ENCODE data around the gene MDN1.
A peak's percentile ranks its signal among the peaks of the same experiment; 100 is the strongest.

MDN1 gene

DNA sequence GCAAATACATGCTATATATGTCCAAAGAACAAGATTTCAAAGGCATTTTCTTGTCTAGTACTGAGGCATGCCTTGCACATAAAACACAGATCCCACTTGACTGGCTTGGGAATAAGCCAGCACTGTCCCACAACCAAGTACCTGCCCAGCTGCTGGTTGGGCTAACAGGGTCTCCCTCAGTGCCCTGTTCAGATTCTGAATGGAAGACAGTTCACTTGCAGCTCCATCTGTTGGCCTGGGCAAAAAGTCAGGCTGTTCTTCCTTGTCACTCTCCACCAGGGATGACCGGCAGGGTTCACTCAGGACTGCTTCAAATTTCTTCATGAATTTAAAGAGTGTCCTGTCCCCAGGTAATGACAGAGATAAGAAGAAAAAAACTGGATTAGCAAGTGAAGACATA is 136.6 kb downstream of the MDN1 start:
- no peak for TF ChIP-seq GATA1 (IDR thresholded peaks at IDR 0.05; ENCODE audit: low read depth, low read length)
- no peak for TF ChIP-seq POLR2A (IDR thresholded peaks at IDR 0.05; ENCODE audit: low read length)
- DNase-seq = no peak

DNA sequence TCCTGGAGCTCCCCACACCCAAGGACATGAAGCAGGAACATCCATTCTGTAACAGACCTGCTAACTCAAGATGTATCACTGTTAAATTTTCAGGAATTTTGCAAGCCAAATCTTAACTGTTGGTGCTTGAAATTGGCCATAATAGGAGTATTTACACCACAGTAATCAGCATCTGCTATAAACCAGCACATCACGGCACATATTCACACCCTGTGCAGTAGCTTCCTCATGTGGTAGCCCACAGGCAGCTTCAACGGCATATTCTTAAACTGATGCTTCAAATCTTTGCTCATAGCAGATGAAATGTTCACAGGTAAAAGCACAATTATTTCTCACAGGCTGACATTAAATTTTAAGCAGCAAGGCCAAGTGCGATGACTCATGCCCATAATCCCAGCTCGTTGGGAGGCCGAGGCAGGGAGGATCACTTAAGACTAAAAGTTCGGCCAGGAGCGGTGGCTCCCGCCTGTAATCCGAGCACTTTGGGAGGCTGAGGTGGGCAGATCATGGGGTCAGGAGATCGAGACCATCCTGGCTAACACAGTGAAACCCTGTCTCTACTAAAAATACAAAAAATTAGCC is 137.5 kb downstream of the MDN1 start:
- DNase-seq = no peak
- TF ChIP-seq POLR2A (IDR thresholded peaks at IDR 0.05; ENCODE audit: low read length) = no peak
- no peak for TF ChIP-seq GATA1 (IDR thresholded peaks at IDR 0.05; ENCODE audit: low read depth, low read length)

DNA sequence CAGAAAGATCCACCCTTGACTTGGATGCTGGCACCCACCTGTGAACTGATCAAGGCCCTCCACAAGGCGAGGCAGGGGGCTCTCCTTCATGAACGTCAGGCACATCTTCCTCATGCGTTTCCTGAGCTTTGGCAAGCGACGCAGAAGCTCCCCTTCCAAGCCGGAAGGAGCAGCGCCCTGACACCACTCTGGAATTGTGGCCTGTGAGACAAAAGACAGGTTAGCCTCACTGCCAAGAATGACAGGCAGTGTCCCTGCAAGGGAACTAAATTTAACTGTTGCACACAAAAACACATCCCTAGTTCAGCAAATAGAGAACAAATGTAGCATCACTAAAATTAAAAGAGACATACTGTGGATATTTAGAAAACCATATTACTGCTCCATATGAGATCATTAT is 139.0 kb downstream of the MDN1 start:
- DNase-seq = no peak
- no peak for TF ChIP-seq POLR2A (IDR thresholded peaks at IDR 0.05; ENCODE audit: low read length)
- no peak for TF ChIP-seq GATA1 (IDR thresholded peaks at IDR 0.05; ENCODE audit: low read depth, low read length)

DNA sequence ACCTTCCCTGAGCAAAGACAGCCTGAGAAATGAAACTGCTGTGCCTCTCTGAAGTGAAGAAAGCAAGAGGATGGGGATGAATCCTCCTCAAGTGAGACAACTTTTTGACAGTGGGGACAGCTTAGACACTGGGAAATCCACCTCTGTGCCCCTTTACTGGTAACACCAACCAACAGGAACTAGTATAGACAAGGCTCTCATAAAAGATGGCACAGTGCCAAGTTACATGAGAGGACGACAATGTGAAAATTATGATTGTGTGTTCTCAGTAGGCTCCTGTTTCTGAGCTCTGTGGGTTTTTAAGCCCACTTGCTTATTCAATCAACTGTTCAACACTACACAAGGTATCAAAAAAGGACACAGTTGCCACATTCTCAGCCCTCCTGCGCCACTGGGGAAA is 139.4 kb downstream of the MDN1 start:
- TF ChIP-seq POLR2A (IDR thresholded peaks at IDR 0.05; ENCODE audit: low read length) = no peak
- TF ChIP-seq GATA1 (IDR thresholded peaks at IDR 0.05; ENCODE audit: low read depth, low read length) = no peak
- peak; percentile 12 to 15 for DNase-seq

DNA sequence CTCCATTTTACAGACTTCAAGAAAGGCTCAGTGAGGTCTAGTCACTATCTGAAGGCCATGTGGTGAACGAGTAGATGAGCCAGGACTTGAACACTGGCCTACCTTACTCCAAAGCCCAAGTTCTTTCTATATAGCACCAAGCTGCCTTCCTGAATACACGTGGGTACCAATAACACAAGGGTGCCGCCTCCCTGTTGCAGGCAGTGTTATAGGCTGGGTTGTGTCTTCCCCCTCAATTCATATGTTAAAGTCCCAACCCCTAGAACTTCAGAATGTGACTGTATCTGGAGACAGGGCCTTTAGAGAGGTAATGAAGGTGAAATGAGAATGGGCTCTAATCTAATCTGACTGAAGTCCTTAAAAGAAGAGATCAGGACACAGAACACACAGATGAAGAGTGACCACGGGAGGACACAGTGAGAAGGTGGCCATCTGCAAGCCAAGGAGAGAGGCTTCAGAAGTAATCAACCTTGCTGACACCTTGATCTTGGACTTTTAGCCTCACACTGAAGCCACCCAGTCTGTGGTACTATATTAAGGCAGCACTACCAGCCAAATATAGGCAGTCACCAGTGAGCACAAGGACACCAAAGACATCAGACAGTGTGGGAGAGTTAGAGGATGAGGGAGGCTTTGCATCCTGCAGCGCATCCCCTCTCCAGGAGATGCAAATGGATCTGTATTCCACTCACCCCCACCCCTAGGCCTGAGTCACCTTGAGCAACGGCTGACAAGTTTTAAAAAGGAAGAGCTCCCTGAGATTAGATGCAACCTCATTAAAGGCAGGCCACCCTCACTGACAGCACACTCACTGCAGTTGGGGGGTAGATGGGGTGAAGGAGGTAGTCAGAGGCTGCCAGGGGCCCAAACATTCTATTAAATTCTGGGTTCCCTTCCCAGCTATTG is 140.1 kb downstream of the MDN1 start:
- DNase-seq = no peak

DNA sequence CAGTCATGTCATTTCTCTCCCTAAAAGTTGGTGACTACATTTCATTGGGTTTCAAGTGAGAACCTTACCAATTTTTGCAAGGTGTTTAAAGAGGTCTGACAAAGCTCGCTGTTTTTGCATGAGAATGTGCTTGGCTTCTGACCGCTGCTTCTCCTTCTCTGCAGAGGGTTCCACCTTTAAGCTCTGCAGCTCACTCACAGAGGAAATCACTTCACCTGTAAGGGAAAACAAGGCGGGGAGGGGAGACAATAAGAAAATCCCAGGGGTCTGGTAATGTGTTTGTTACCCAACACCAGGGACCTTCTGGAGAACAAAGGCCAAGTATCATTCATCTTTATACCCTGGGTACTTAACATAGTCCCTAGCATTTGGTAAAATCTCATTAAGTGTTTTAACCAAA is 141.1 kb downstream of the MDN1 start:
- no peak for TF ChIP-seq POLR2A (IDR thresholded peaks at IDR 0.05; ENCODE audit: low read length)
- no peak for TF ChIP-seq GATA1 (IDR thresholded peaks at IDR 0.05; ENCODE audit: low read depth, low read length)
- DNase-seq = no peak

More for the DNA sequence above, 140.1 kb downstream of the MDN1 start:
- TF ChIP-seq POLR2A (IDR thresholded peaks at IDR 0.05; ENCODE audit: low read length) (no peak), GATA1 (IDR thresholded peaks at IDR 0.05; ENCODE audit: low read depth, low read length) (no peak)

DNA sequence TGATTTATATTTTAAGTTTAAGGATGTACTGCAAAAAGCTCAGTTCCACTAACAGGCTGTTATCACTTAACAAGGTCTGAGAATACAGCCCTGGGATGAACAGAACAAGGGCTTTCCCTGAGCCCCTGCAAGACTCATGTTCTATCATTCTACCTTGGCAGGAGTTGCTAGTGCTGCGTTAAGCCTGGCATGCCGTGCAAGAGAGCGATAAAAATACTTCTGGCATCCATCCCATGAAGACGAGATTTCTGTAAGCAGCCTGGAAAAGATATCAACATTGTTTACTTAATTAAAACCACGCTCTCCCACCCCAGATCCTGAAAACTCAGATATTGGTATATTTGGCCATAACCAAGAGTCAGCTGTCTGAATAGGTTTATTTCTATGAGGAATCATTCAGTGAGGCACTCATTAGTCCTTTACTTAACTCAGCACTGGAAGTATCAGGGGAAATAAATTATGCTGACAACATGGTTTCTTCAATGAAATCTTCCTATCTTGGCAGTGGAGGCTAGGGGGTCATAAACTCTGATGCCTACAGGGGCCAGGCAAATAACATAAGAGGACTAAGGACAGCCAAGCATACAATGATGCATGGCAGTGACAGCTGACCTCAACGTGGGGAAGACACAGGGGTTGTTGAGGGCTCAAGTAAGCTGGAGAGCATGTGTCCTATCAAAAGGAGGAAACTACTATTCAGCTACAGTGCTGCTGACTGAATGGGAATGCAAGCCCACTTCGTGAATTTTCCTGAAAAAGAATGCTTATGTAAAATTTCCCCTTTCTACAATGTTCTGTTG is 143.4 kb downstream of the MDN1 start:
- no peak for DNase-seq
- TF ChIP-seq GATA1 (IDR thresholded peaks at IDR 0.05; ENCODE audit: low read depth, low read length) = no peak
- TF ChIP-seq POLR2A (IDR thresholded peaks at IDR 0.05; ENCODE audit: low read length) = no peak

DNA sequence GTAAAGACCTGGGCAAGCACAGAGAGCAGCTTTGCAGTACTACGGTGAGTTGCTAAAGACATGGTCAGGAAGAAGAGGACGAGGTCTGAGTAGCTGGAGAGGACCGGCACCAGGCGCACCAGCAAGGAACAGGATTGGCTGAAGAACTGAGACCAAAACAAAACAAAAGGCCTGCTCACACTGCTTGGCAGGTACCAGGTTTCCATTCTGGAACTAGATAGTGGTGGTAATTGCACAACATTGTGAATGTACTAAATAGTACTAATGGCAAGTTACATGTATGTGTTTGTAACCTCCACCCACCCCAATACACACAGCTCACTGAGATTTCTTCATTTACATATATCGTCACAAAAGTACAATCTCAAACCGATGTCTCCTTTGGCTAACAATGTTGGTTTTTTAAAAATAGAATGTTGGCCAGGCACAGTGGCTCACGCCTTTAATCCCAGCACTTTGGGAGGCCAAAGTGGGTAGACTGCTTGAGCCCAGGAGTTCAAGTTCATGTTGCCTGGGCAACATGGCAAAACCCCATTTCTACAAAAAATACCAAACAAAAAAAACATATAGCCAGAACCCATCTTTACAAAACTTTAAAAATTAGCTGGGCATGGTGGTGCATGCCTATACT is 148.5 kb downstream of the MDN1 start:
- no peak for DNase-seq
- TF ChIP-seq POLR2A (IDR thresholded peaks at IDR 0.05; ENCODE audit: low read length) = no peak
- TF ChIP-seq GATA1 (IDR thresholded peaks at IDR 0.05; ENCODE audit: low read depth, low read length) = no peak

DNA sequence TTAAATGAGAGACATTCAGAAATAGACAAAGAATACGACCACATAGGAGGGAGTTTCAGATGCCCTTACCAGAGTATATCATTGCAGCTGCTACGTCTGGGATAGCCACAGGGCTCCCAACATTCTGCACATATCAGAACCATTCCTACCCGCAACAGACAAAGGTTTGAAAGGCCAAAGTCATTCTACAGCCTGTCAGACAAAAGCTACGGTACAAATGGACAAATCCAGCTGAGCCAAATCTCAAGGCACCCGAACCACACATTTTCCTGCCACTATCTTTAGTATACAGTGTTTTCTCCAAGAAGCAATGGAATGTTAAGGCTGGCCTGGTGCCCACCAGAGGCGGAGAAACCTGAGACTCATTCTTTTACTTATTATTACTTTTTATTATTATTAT is 150.6 kb downstream of the MDN1 start:
- no peak for DNase-seq
- TF ChIP-seq POLR2A (IDR thresholded peaks at IDR 0.05; ENCODE audit: low read length) = no peak
- no peak for TF ChIP-seq GATA1 (IDR thresholded peaks at IDR 0.05; ENCODE audit: low read depth, low read length)

DNA sequence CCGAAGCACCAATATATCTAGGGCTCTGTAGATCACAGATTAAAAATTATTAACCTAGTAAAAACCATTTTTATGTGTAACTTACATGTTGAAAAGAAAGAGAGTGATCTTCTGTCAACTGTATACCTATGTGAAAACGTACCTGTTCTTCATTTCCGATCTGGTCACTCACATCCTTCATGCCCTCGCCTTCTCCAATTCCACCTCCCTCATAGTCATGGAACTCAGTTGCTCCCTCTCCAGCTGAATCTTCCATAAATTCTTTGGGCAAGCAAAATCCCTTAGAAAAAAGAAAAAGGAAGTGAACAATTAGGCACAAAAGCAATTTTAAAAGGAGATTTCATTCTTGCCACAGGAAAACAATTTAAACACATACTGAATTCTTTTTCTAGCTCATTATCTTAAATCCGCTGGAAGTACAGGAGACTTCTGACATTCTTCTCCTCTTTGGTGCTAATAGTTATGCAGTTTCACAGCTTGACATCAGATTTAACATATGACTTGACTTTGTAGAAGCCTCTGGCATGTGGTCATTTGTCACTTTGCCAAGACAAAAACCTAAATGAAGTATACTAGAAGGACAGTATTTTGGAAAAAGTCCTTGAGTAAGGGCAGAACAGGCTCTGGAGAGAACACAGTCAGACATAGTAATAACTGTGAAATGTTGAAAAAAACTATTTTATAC is 151.6 kb downstream of the MDN1 start:
- TF ChIP-seq POLR2A (IDR thresholded peaks at IDR 0.05; ENCODE audit: low read length) (no peak), GATA1 (IDR thresholded peaks at IDR 0.05; ENCODE audit: low read depth, low read length) (no peak)
- no peak for DNase-seq

DNA sequence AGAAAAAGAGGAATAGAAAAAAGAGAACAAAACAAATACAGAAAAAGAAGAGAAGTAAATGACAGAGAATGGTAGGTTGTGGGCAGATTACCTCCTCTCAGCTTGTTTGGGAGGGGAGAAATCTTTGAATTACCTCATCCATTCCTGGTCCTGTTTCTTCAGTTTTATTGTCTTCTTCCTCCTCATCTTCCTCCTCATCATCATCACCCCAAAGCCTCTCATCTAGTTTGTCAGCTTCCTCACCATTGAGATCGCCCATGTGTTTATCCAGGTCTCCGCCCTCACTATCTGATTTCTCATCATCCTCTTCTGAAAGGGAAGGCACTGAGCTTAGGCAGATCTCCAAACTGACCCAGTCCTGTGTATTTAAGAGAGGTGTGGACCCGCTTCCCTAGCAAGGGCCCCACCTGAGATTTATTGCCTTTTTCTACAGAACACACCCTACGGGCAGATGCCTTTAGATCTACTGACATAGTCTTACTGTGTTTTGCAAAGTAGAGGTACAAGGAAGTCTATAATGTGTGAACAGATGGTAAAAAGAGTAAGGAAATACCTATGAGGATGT is 156.9 kb downstream of the MDN1 start:
- no peak for TF ChIP-seq GATA1 (IDR thresholded peaks at IDR 0.05; ENCODE audit: low read depth, low read length)
- TF ChIP-seq POLR2A (IDR thresholded peaks at IDR 0.05; ENCODE audit: low read length) = no peak
- DNase-seq = peak in 1 of 2 experiments; percentile 4

DNA sequence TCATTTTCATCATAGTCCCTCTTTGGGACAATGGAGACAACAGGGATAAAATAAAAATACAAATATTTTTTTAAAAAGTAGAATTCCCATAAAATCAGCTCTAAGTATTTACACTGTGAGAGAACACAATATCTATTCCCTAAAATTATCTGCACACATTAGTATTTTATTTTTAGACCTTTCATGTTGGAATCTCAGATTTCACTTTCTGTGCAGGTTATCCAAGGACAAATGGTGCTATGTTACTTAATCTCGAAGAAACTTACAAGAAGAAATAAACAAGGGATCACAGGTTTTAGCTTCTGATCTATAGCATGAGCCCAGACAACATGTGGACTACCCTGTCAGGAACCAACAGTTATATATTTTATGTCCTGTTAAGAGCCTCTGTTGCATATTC is 158.0 kb downstream of the MDN1 start:
- no peak for DNase-seq
- TF ChIP-seq GATA1 (IDR thresholded peaks at IDR 0.05; ENCODE audit: low read depth, low read length) (no peak), POLR2A (IDR thresholded peaks at IDR 0.05; ENCODE audit: low read length) (no peak)

DNA sequence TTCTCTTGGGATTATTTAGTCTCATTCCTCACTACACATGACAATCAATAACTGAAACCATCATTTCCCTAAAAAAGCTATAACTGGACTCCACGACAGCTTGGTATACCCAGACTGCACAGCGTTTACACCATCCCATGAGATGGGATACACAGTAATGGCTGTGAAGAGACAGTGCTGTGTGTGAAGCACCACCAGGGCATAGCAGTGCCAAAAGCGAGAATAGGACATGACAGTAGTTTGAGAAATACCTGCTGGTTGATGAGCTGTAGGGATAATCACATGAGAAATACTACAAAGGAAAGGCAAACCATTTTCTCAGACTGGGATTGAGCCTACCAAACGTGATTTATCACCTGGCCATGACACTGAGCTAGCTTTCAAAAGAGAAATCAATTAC is 158.6 kb downstream of the MDN1 start:
- TF ChIP-seq POLR2A (IDR thresholded peaks at IDR 0.05; ENCODE audit: low read length) (no peak), GATA1 (IDR thresholded peaks at IDR 0.05; ENCODE audit: low read depth, low read length) (no peak)
- DNase-seq = no peak

Data from erythroblast (primary cell).